Hepatocyte (in vitro differentiated cells): Measurements from ENCODE around the gene CELA2A. TPM values are rescaled to one million over a fixed set of nuclear protein-coding genes. Genes with fewer than 3 reads are reported as not detected.
"Not testable (repeated sequence)": the region's sequence is repeated elsewhere in the genome, so short reads cannot be mapped to it uniquely, and the experiment has no call there.

ENCODE experiments used
- DNase-seq: peaks from one replicate; pipeline ENCODE4 v3.0.0-alpha.2; 2016; ENCODE audit warnings: low spot score
- H2AFZ ChIP-seq: fragments of 200-600 bp; sonication (generic); 2 replicates; pipeline ENCODE4 v1.6.0; 2016; ENCODE audit warnings: antibody characterized with exemption, mild to moderate bottlenecking
- H3K27ac ChIP-seq: fragments of 200-600 bp; sonication (generic); 2 replicates; pipeline ENCODE4 v1.5.1; 2016; ENCODE audit warnings: mild to moderate bottlenecking
- H3K27me3 ChIP-seq: fragments of 200-600 bp; sonication (generic); 2 replicates; pipeline ENCODE4 v1.6.1; 2016
- H3K36me3 ChIP-seq: fragments of 200-600 bp; sonication (generic); replicated peaks from 2 replicates; pipeline ENCODE4 v1.5.1; 2016; ENCODE audit warnings: low read depth; ENCODE audit not compliant: insufficient read depth
- H3K4me1 ChIP-seq: fragments of 200-600 bp; sonication (generic); 2 replicates; pipeline ENCODE4 v1.5.1; 2016; ENCODE audit warnings: mild to moderate bottlenecking, moderate library complexity; ENCODE audit not compliant: insufficient read depth
- H3K4me2 ChIP-seq: fragments of 200-600 bp; sonication (generic); 2 replicates; pipeline ENCODE4 v1.6.0; 2016
- H3K4me3 ChIP-seq: fragments of 200-600 bp; sonication (generic); 2 replicates; pipeline ENCODE4 v1.5.1; 2016; ENCODE audit warnings: mild to moderate bottlenecking
- H3K79me2 ChIP-seq: fragments of 200-600 bp; sonication (generic); 2 replicates; pipeline ENCODE4 v1.6.0; 2017; ENCODE audit warnings: mild to moderate bottlenecking
- H3K9me2 ChIP-seq: fragments of 200-600 bp; sonication (generic); replicated peaks from 2 replicates; pipeline ENCODE4 v1.6.0; 2017; ENCODE audit warnings: mild to moderate bottlenecking; ENCODE audit not compliant: insufficient read depth
- H3K9me3 ChIP-seq: fragments of 200-600 bp; sonication (generic); 2 replicates; pipeline ENCODE4 v1.5.1; 2016; ENCODE audit warnings: low read depth, mild to moderate bottlenecking
- H4K20me1 ChIP-seq: fragments of 200-600 bp; sonication (generic); 2 replicates; pipeline ENCODE4 v1.6.0; 2016; ENCODE audit warnings: mild to moderate bottlenecking; ENCODE audit not compliant: insufficient read depth, poor library complexity, severe bottlenecking
- EZH2 ChIP-seq: fragments of 200-600 bp; sonication (generic); IDR thresholded peaks from 2 replicates; pipeline ENCODE4 v1.6.1; 2016; ENCODE audit warnings: antibody characterized with exemption, mild to moderate bottlenecking, borderline replicate concordance
- EZH2phosphoT487 ChIP-seq: fragments of 200-600 bp; sonication (generic); IDR thresholded peaks from one replicate; pipeline ENCODE4 v1.6.1; 2018; ENCODE audit warnings: antibody characterized with exemption, mild to moderate bottlenecking, low read depth, moderate library complexity; ENCODE audit not compliant: unreplicated experiment, severe bottlenecking
- WGBS: methylation state at CpG from one replicate; pipeline ENCODE4 v1.1.6; 2016; ENCODE audit warnings: low lambda C conversion rate; ENCODE audit errors: missing lambda C conversion rate; 5-methylcytosine and 5-hydroxymethylcytosine counted together
- polyA plus RNA-seq: library from polyadenylated mRNA; unstranded; fragments of >200 nt; fragmentation: Nextera tagmentation; extraction: Ambion mirVana; gene quantifications from 2 replicates; pipeline ENCODE4 v1.2.1, GENCODE V29; 2016
- total RNA-seq: library from RNA; depleted of rRNA; stranded (reverse); fragments of >200 nt; gene quantifications from 2 replicates; pipeline ENCODE4 v1.2.3, GENCODE V29; 2014
- TF ChIP-seq, protein P1 (sequence below): fragments of 200-600 bp; sonication (generic); IDR thresholded peaks from 2 replicates; pipeline ENCODE4 v1.5.1; 2016; ENCODE audit warnings: antibody characterized with exemption, mild to moderate bottlenecking; ENCODE audit not compliant: poor library complexity

Gene CELA2A
- total and polyA plus RNA-seq, 2 experiments from 2014 or later = 2.2 to 5.6 TPM

DNA sequence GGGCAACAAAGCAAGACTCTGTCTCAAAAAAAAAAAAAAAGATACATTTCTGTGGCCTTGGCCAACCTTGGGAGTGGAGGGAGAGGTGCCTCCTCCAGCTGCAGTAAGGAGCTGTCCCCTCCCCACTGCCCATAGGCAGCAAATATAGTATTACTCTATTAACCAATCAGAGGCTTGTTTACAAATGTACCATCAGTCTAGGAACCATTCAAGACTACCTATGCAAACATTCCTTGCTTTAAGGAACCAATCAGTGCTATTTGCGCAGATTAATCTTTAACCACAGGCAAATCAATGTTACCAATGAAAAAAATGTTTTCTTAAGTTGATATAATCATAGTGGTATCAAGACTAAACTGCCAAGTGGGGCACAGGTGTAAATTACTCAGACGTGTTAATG is 1.1 kb downstream of the CELA2A start:
- no peaks in the 10 kb centered on the region for H3K9me3 ChIP-seq
- no peak for DNase-seq
- TF ChIP-seq EZH2phosphoT487 = no peak
- TF ChIP-seq, protein P1, sequence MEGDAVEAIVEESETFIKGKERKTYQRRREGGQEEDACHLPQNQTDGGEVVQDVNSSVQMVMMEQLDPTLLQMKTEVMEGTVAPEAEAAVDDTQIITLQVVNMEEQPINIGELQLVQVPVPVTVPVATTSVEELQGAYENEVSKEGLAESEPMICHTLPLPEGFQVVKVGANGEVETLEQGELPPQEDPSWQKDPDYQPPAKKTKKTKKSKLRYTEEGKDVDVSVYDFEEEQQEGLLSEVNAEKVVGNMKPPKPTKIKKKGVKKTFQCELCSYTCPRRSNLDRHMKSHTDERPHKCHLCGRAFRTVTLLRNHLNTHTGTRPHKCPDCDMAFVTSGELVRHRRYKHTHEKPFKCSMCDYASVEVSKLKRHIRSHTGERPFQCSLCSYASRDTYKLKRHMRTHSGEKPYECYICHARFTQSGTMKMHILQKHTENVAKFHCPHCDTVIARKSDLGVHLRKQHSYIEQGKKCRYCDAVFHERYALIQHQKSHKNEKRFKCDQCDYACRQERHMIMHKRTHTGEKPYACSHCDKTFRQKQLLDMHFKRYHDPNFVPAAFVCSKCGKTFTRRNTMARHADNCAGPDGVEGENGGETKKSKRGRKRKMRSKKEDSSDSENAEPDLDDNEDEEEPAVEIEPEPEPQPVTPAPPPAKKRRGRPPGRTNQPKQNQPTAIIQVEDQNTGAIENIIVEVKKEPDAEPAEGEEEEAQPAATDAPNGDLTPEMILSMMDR = no peak
- TF ChIP-seq EZH2 = no peak
- no peak overlapping the region for H2AFZ ChIP-seq
- no peaks in the 10 kb centered on the region for H3K27me3 ChIP-seq
- no peaks in the 10 kb centered on the region for H3K36me3 ChIP-seq
- no peaks in the 10 kb centered on the region for H4K20me1 ChIP-seq
- H3K27ac ChIP-seq = no peak overlapping the region
- WGBS = 62% methylated on average over 2 of the region's 2 CpGs
- peaks cover 6% of the 10 kb centered on the region for H3K4me1 ChIP-seq
- no peak overlapping the region for H3K4me3 ChIP-seq
- H3K9me2 ChIP-seq = no peaks in the 10 kb centered on the region
- no peaks in the 10 kb centered on the region for H3K79me2 ChIP-seq
- H3K4me2 ChIP-seq = no peak overlapping the region

DNA sequence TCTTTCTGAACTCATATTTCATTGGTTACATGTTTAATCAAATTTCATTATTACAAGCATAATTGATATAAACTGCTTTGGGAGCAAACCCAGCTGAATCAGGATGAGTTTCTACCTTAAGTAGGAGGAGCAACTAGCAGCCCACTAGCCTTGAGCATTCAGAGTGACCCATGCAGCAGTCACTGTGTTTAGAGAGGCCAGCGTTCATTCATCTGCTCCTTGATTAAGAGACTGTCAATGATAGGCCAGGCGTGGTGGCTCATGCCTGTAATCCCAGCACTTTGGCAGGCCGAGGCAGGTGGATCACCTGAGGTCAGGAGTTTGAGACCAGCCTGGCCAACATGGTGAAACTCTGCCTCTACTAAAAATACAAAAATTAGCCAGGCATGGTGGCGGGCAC is 1.9 kb downstream of the CELA2A start:
- H4K20me1 ChIP-seq, H3K9me2 ChIP-seq, H3K9me3 ChIP-seq, H3K27ac ChIP-seq, H3K4me2 ChIP-seq, H3K27me3 ChIP-seq, H3K79me2 ChIP-seq, H2AFZ ChIP-seq, DNase-seq, H3K4me3 ChIP-seq, H3K36me3 ChIP-seq, H3K4me1 ChIP-seq: not testable (repeated sequence)
- WGBS = 63% methylated on average over 4 of the region's 4 CpGs

DNA sequence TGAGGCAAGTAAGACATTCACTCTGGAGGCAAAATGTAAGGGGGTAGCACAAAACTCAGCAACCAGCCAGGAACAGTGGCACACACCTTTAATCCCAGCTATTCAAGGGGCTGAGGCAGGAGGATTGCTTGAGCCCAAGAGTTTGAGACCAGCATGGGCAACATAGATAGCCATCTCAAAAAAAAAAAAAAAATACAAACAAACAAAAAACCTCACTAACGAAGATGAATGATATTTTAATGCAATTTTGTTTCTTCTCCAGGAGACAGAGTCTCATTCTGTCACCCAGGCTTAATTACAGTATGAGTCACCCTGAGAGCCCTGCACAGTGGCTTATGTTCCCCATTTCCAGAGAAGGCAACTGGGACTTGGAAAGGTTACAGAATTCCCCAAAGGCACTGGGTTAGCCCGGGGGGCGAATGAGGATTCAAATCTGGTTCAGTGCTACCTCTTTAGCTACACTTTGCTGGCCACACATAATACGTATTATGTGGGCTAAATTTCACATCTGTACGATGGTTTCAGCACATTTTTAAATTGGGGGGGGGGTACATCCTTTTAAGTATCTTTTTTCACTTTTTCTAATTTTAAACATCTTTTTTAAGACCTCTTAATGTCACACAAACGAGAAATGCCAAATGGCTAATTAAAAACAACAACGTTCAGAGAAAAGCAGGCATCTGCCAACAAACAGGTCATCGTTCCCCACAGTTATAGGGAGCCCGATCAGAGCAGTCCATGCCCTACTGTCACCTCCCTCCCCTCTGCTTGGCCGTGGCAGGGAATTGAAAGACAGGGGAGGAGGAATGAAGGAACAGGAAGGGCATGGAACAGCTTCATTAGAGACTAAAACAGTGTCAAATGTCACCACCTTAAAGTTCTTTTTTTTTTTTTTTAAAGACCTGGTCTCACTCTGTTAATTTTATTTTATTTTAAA is 3.5 kb downstream of the CELA2A start:
- H3K4me2 ChIP-seq = no peak overlapping the region
- H3K9me3 ChIP-seq = no peaks in the 10 kb centered on the region
- no peaks in the 10 kb centered on the region for H3K36me3 ChIP-seq
- H3K27ac ChIP-seq = no peak overlapping the region
- DNase-seq = no peak
- WGBS = 74% methylated on average over 10 of the region's 10 CpGs
- H3K9me2 ChIP-seq = no peaks in the 10 kb centered on the region
- TF ChIP-seq EZH2 (no peak), EZH2phosphoT487 (no peak)
- no peaks in the 10 kb centered on the region for H4K20me1 ChIP-seq
- H2AFZ ChIP-seq = no peak overlapping the region
- H3K4me1 ChIP-seq = no peaks in the 10 kb centered on the region
- no peaks in the 10 kb centered on the region for H3K79me2 ChIP-seq
- no peak overlapping the region for H3K4me3 ChIP-seq
- no peaks in the 10 kb centered on the region for H3K27me3 ChIP-seq

DNA sequence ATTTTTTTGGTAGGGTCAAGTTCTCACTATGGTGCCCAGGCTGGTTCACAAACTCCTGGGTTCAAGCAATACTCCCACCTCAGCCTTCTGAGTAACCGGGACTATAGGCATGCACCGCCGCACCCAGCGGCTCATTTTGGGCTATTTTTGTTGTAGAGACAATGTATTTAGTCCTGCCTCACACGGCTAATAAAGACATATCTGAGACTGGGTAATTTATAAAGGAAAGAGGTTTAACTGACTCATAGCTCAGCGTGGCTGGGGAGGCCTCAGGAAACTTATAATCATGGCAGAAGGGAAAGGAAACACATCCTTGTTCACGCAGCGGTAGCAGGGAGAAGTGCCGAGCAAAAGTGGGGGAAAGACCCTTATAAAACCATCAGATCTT is 4.2 kb downstream of the CELA2A start:
- TF ChIP-seq EZH2 (no peak), EZH2phosphoT487 (no peak)
- TF ChIP-seq, protein P1 = no peak
- no peak for DNase-seq
- H3K4me1 ChIP-seq = no peaks in the 10 kb centered on the region
- H3K27me3 ChIP-seq = no peaks in the 10 kb centered on the region
- no peak overlapping the region for H3K4me2 ChIP-seq
- H3K9me3 ChIP-seq = no peaks in the 10 kb centered on the region
- whole genome bisulfite sequencing = 90% methylated on average over 9 of the region's 9 CpGs
- no peak overlapping the region for H3K4me3 ChIP-seq
- no peaks in the 10 kb centered on the region for H4K20me1 ChIP-seq
- H2AFZ ChIP-seq = no peak overlapping the region
- H3K27ac ChIP-seq = no peak overlapping the region
- no peaks in the 10 kb centered on the region for H3K9me2 ChIP-seq
- no peaks in the 10 kb centered on the region for H3K36me3 ChIP-seq
- no peaks in the 10 kb centered on the region for H3K79me2 ChIP-seq

DNA sequence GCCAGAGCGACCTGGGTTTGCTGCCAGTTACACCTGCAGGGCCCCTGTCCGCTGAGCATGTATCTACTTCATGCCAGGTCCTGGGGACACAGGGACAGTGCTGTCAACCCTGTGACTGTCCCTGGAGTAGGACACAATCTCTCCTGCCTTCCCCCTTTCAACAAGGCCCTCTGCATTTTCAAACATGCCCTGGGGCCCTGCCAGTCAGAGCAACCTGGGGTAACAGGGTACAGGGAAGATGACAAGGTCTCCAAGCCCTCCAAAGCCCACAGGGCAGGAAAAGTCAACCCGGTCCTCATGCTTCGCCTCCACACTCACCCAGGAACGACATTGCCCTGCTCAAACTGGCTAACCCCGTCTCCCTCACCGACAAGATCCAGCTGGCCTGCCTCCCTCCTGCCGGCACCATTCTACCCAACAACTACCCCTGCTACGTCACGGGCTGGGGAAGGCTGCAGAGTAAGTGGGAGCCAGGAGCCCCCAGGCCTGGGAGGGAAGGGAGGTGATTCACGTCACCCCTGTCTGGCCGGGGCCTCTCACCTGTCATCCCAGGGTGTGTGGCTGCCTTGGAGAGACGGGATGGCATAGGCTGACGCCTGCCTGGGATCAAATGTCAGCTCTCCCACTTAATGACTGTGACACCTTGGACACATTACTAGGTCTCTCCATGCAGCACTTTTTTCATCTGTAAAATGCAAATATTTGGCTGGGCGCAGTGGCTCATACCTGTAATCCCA is 6.7 kb downstream of the CELA2A start:
- not testable (repeated sequence) for H2AFZ ChIP-seq, H3K27me3 ChIP-seq, H3K9me3 ChIP-seq, H3K79me2 ChIP-seq, H3K27ac ChIP-seq, DNase-seq, H4K20me1 ChIP-seq, H3K4me3 ChIP-seq, H3K9me2 ChIP-seq, H3K4me2 ChIP-seq, H3K4me1 ChIP-seq, H3K36me3 ChIP-seq
- 65% methylated on average over 15 of the region's 15 CpGs for WGBS

DNA sequence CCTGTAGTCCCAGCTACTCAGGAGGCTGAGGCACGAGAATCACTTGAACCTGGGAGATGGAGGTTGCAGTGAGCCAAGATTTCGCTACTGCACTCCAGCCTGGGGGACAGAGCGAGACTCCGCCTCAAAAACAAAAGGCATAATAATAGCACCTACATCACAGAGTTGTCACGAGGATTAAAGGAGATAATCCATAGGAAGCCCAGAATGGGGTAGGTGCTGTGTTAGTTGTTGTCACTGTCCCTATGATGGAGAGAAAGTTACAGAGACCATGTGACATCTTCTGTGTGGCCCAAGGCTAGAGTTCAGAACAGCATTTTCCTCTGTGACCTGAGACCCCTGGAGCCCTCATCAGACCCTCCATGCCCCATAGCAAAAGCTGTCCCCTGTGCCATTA is 7.4 kb downstream of the CELA2A start:
- WGBS = 90% methylated on average over 5 of the region's 5 CpGs
- not testable (repeated sequence) for DNase-seq, H2AFZ ChIP-seq, H3K4me2 ChIP-seq, H4K20me1 ChIP-seq, H3K4me1 ChIP-seq, H3K4me3 ChIP-seq, H3K36me3 ChIP-seq, H3K27me3 ChIP-seq, H3K9me2 ChIP-seq, H3K9me3 ChIP-seq, H3K79me2 ChIP-seq
- H3K27ac ChIP-seq = peak overlapping the region; percentile 34
